IMR-90 (cell line): ENCODE results near the gene MT1G. TPM values are rescaled to one million over a fixed set of nuclear protein-coding genes. Genes with fewer than 3 reads are reported as not detected.

Experiments used
- ATAC-seq: fragments of 200-7000 bp; cut with Tn5 transposase; 2 replicates; pipeline ENCODE4 v1.9.1; 2020; ENCODE audit warnings: low read depth, mild to moderate bottlenecking, moderate library complexity
- BruUV-seq: library from RNA; stranded (reverse); fragments of 400-500 nt; replicated peaks from 2 replicates; lab custom pipeline; 2021; lab: Mats Ljungman, UMichigan
- CTCF ChIA-PET: fragments of 300-600 bp; formaldehyde crosslinking; extraction: SDS; loops from one replicate; lab custom pipeline; 2021; ENCODE audit warnings: antibody characterized with exemption; lab: Yijun Ruan, JAX
- POLR2A ChIA-PET: fragments of 300-600 bp; sonication (Branson Sonifier 250); formaldehyde crosslinking; loops from one replicate; lab custom pipeline; 2022; ENCODE audit warnings: antibody characterized with exemption; ENCODE audit not compliant: unreplicated experiment; lab: Charles Lee
- DNase-seq: peaks from one replicate; pipeline ENCODE4 v3.0.0; 2013
- H2AFZ ChIP-seq: replicated peaks from 2 replicates; pipeline ENCODE3; 2013; ENCODE audit warnings: low read length, mild to moderate bottlenecking; ENCODE audit not compliant: poor library complexity
- H2AK5ac ChIP-seq: 2 replicates; pipeline ENCODE4 v1.6.1; 2013; ENCODE audit warnings: low read depth, low read length, inconsistent platforms
- H2AK9ac ChIP-seq: replicated peaks from 2 replicates; pipeline ENCODE3; 2013; ENCODE audit warnings: mild to moderate bottlenecking, low read depth, low read length, moderate library complexity; ENCODE audit not compliant: poor library complexity
- H2BK120ac ChIP-seq: 2 replicates; pipeline ENCODE4 v1.6.1; 2013; ENCODE audit warnings: low read depth, low read length, inconsistent platforms
- H2BK15ac ChIP-seq: 3 replicates; pipeline ENCODE4 v1.6.1; 2013; ENCODE audit warnings: low read depth, low read length, inconsistent platforms
- H2BK20ac ChIP-seq: 2 replicates; pipeline ENCODE4 v1.6.1; 2013; ENCODE audit warnings: low read depth, mild to moderate bottlenecking, inconsistent platforms, low read length, moderate library complexity
- H2BK5ac ChIP-seq: 2 replicates; pipeline ENCODE4 v1.6.1; 2013; ENCODE audit warnings: mild to moderate bottlenecking, low read depth, low read length, inconsistent platforms; ENCODE audit not compliant: poor library complexity, severe bottlenecking
- H3K14ac ChIP-seq: replicated peaks from 2 replicates; pipeline ENCODE4 v1.6.1; 2013; ENCODE audit warnings: low read depth, low read length, inconsistent platforms
- H3K18ac ChIP-seq: 2 replicates; pipeline ENCODE4 v1.6.1; 2013; ENCODE audit warnings: low read depth, low read length, control low read depth
- H3K23ac ChIP-seq: 2 replicates; pipeline ENCODE4 v1.6.1; 2013; ENCODE audit warnings: low read depth, low read length, inconsistent platforms
- H3K27ac ChIP-seq: 2 replicates; pipeline ENCODE4 v1.5.1; 2013; ENCODE audit warnings: mild to moderate bottlenecking, control low read depth, low read length; ENCODE audit not compliant: insufficient read depth
- H3K27me3 ChIP-seq: 2 replicates; pipeline ENCODE4 v1.6.1; 2013; ENCODE audit warnings: low read length; ENCODE audit not compliant: control insufficient read depth, insufficient read depth
- H3K36me3 ChIP-seq: 2 replicates; pipeline ENCODE4 v1.6.1; 2013; ENCODE audit warnings: low read length, mixed read lengths; ENCODE audit not compliant: control insufficient read depth, insufficient read depth
- H3K4ac ChIP-seq: 2 replicates; pipeline ENCODE4 v1.6.1; 2013; ENCODE audit warnings: low read depth, low read length, inconsistent platforms
- H3K4me1 ChIP-seq: 2 replicates; pipeline ENCODE4 v1.6.1; 2013; ENCODE audit warnings: low read length, mixed read lengths; ENCODE audit not compliant: control insufficient read depth, insufficient read depth
- H3K4me2 ChIP-seq: 2 replicates; pipeline ENCODE4 v1.6.1; 2013; ENCODE audit warnings: low read depth, mild to moderate bottlenecking, control low read depth, low read length, moderate library complexity
- H3K4me3 ChIP-seq: 2 replicates; pipeline ENCODE4 v1.5.1; 2013; ENCODE audit warnings: low read depth, mild to moderate bottlenecking, control low read depth, low read length, moderate library complexity; ENCODE audit not compliant: insufficient read depth
- H3K56ac ChIP-seq: 2 replicates; pipeline ENCODE4 v1.6.1; 2013; ENCODE audit warnings: low read length, inconsistent platforms; ENCODE audit not compliant: insufficient read depth; ENCODE audit errors: extremely low read depth
- H3K79me1 ChIP-seq, 2 experiments: 2 replicates each; pipeline ENCODE4 v1.6.1; 2013; ENCODE audit warnings: low read length in 2 of 2, inconsistent platforms in 1 of 2, low read depth in 1 of 2
- H3K9ac ChIP-seq: 2 replicates; pipeline ENCODE4 v1.6.1; 2013; ENCODE audit warnings: low read depth, low read length, control low read depth
- H3K9me1 ChIP-seq: 2 replicates; pipeline ENCODE4 v1.6.1; 2013; ENCODE audit warnings: low read length, inconsistent platforms; ENCODE audit not compliant: insufficient read depth
- H3K9me3 ChIP-seq: 2 replicates; pipeline ENCODE4 v1.6.1; 2013; ENCODE audit warnings: low read length; ENCODE audit not compliant: control insufficient read depth, insufficient read depth
- H4K20me1 ChIP-seq: 2 replicates; pipeline ENCODE4 v1.6.1; 2013; ENCODE audit warnings: low read length, inconsistent platforms; ENCODE audit not compliant: insufficient read depth
- H4K5ac ChIP-seq: 2 replicates; pipeline ENCODE4 v1.6.1; 2013; ENCODE audit warnings: mild to moderate bottlenecking, low read depth, low read length, control low read depth
- H4K8ac ChIP-seq, 2 experiments: 2 replicates each; pipeline ENCODE4 v1.6.1; 2013; ENCODE audit warnings: low read depth in 2 of 2, low read length in 2 of 2, control low read depth in 1 of 2, inconsistent platforms in 1 of 2
- H4K91ac ChIP-seq: 2 replicates; pipeline ENCODE4 v1.6.1; 2013; ENCODE audit warnings: low read depth, low read length, inconsistent platforms; ENCODE audit not compliant: insufficient read depth
- BHLHE40 ChIP-seq: fragments of 150-350 bp; IDR thresholded peaks from 2 replicates; pipeline ENCODE4 v1.6.1; 2016; ENCODE audit warnings: mild to moderate bottlenecking, low read depth, low read length
- CEBPB ChIP-seq: IDR thresholded peaks from 2 replicates; pipeline ENCODE4 v1.6.1; 2012; ENCODE audit warnings: low read depth, low read length, improper control_type of control experiment
- CHD1 ChIP-seq: IDR thresholded peaks from 2 replicates; pipeline ENCODE4 v1.6.1; 2012; ENCODE audit warnings: low read depth, low read length, improper control_type of control experiment
- CTCF ChIP-seq: conservative IDR thresholded peaks from 2 replicates; pipeline ENCODE4 v1.5.1; 2012; ENCODE audit warnings: mild to moderate bottlenecking, low read depth, low read length, improper control_type of control experiment
- FOS ChIP-seq: fragments of 150-350 bp; IDR thresholded peaks from 2 replicates; pipeline ENCODE4 v1.6.1; 2016; ENCODE audit warnings: low read depth, low read length
- MAFK ChIP-seq: IDR thresholded peaks from 2 replicates; pipeline ENCODE4 v1.6.1; 2012; ENCODE audit warnings: low read depth, low read length, improper control_type of control experiment
- MAZ ChIP-seq: IDR thresholded peaks from 2 replicates; pipeline ENCODE4 v1.6.1; 2012; ENCODE audit warnings: low read depth, mild to moderate bottlenecking, low read length, improper control_type of control experiment, moderate library complexity, borderline replicate concordance
- MXI1 ChIP-seq: IDR thresholded peaks from 2 replicates; pipeline ENCODE4 v1.6.1; 2012; ENCODE audit warnings: low read depth, mild to moderate bottlenecking, low read length, moderate library complexity, borderline replicate concordance
- NFE2L2 ChIP-seq: fragments of 150-350 bp; IDR thresholded peaks from 2 replicates; pipeline ENCODE4 v1.6.1; 2016; ENCODE audit warnings: low read depth, mild to moderate bottlenecking, low read length
- POLR2A ChIP-seq: IDR thresholded peaks from 2 replicates; pipeline ENCODE4 v1.6.1; 2012; ENCODE audit warnings: mild to moderate bottlenecking, low read depth, low read length
- RAD21 ChIP-seq: IDR thresholded peaks from 2 replicates; pipeline ENCODE4 v1.6.1; 2012; ENCODE audit warnings: low read length, improper control_type of control experiment
- RCOR1 ChIP-seq: IDR thresholded peaks from 2 replicates; pipeline ENCODE4 v1.6.1; 2012; ENCODE audit warnings: mild to moderate bottlenecking, low read length, improper control_type of control experiment; ENCODE audit not compliant: insufficient replicate concordance
- RFX5 ChIP-seq: IDR thresholded peaks from 2 replicates; pipeline ENCODE4 v1.8.0; 2012; ENCODE audit warnings: low read depth, mild to moderate bottlenecking, low read length, moderate library complexity
- SMC3 ChIP-seq: fragments of 150-350 bp; IDR thresholded peaks from 2 replicates; pipeline ENCODE4 v1.6.1; 2016; ENCODE audit warnings: low read depth, mild to moderate bottlenecking, antibody characterized with exemption, low read length, moderate library complexity
- WGBS, 2 experiments: methylation state at CpG; one replicate each; pipeline versions ENCODE4 v1.1.5 to v1.1.7; 2013; ENCODE audit warnings: missing lambda C conversion rate in 2 of 2; ENCODE audit not compliant: insufficient read length in 1 of 2; ENCODE audit errors: extremely low coverage in 2 of 2; 5-methylcytosine and 5-hydroxymethylcytosine counted together
- dilution Hi-C: fragments of 300-500 bp; cut with HindIII; formaldehyde crosslinking; loops from one replicate; pipeline ENCODE4 v1.14.3; 2018; ENCODE audit warnings: low sequenced_read_pairs; ENCODE audit not compliant: unreplicated experiment
- in situ Hi-C: fragments of 300-500 bp; cut with MboI; formaldehyde crosslinking; loops from 3 replicates; pipeline ENCODE4 v1.14.3; 2019; ENCODE audit warnings: low sequenced_read_pairs, inconsistent platforms, mixed read lengths
- intact Hi-C: fragments of 100-400 bp; cut with micrococcal nuclease; formaldehyde crosslinking; loops from 2 replicates; pipeline ENCODE4 v1.10.0; 2022
- polyA plus RNA-seq, 3 experiments: library from polyadenylated mRNA; depleted of rRNA; stranded (reverse); fragments of >200 nt; gene quantifications; 2 replicates each; pipeline ENCODE4 v1.2.3, GENCODE V29; 2012; ENCODE audit warnings: low replicate concordance in 1 of 3
- total RNA-seq: library from RNA; depleted of rRNA; stranded (reverse); fragments of >200 nt; gene quantifications from 2 replicates; pipeline ENCODE4 v1.2.3, GENCODE V29; 2012
- TF ChIP-seq, protein P1 (sequence below): fragments of 150-350 bp; IDR thresholded peaks from 2 replicates; pipeline ENCODE4 v1.6.1; 2016; ENCODE audit warnings: low read depth, mild to moderate bottlenecking, low read length, moderate library complexity, borderline replicate concordance
- TF ChIP-seq, protein P2 (sequence below): fragments of 150-350 bp; IDR thresholded peaks from 2 replicates; pipeline ENCODE4 v1.6.1; 2017; ENCODE audit warnings: mild to moderate bottlenecking, antibody characterized with exemption, low read length, low read depth

Gene MT1G
- total and polyA plus RNA-seq, 2 of the 4 experiments (the other 2 are of a cell fraction): 0.48 TPM; not detected in 1

DNA sequence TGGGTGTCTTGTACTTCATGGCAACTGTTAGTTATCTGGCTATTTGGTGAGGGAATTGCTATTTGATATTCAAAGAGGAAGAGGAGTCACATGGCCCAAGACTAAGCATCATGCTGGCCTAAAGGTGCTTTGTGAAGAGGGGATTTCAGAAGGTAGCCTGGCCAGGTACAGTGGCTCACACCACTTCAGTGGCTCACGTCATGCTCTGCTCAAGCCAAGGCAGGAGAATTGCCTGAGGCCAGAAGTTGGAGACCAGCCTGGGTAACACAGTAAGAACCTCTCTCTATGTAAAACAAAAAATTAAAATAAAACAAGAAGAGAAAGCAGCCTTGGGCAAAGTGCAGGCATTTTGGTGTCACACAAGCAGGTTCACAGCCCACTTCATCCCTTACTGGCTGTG is 22.6 kb downstream of the MT1G start:
- DNase-seq (no peak), ATAC-seq (no peak)
- no CpG with 5 or more reads among the region's 1 CpG for WGBS, 2 experiments
- Histone ChIP-seq H3K18ac (no peak overlapping the region), H3K27me3 (peaks cover 88% of the 10 kb centered on the region), H3K4me2 (no peak overlapping the region), H3K4ac (no peak overlapping the region), H2BK120ac (no peak overlapping the region), H2AFZ (no peak overlapping the region), H3K14ac (no peak overlapping the region), H2BK15ac (no peak overlapping the region), H4K91ac (no peak overlapping the region), H3K27ac (no peak overlapping the region), H3K9me3 (0 out of 2 replicates have a peak, but pooled peaks cover 2% of the 10 kb centered on the region), H2AK9ac (no peak overlapping the region), H3K23ac (no peak overlapping the region), H3K9me1 (0 out of 2 replicates have a peak, but pooled peaks cover 3% of the 10 kb centered on the region), H3K79me1 (no peaks in the 10 kb centered on the region), H2BK20ac (no peak overlapping the region), H3K36me3 (no peaks in the 10 kb centered on the region), H4K5ac (no peak overlapping the region), H3K4me3 (no peak overlapping the region), H4K20me1 (no peaks in the 10 kb centered on the region; the same call in 1 of the 2 replicates), H3K56ac (no peak overlapping the region), H4K8ac (no peak overlapping the region), H2AK5ac (no peak overlapping the region), H3K9ac (no peak overlapping the region), H2BK5ac (no peak overlapping the region), H3K4me1 (no peaks in the 10 kb centered on the region)
- dilution Hi-C loops (no loop called here), in situ Hi-C loops (no loop called here), intact Hi-C loops (no loop called here)
- TF ChIP-seq MXI1: no peak
- TF ChIP-seq MAZ: no peak
- no peak for TF ChIP-seq RCOR1
- TF ChIP-seq, protein P1, sequence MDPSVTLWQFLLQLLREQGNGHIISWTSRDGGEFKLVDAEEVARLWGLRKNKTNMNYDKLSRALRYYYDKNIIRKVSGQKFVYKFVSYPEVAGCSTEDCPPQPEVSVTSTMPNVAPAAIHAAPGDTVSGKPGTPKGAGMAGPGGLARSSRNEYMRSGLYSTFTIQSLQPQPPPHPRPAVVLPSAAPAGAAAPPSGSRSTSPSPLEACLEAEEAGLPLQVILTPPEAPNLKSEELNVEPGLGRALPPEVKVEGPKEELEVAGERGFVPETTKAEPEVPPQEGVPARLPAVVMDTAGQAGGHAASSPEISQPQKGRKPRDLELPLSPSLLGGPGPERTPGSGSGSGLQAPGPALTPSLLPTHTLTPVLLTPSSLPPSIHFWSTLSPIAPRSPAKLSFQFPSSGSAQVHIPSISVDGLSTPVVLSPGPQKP: no peak
- TF ChIP-seq RAD21: no peak
- TF ChIP-seq SMC3: no peak
- no peak for TF ChIP-seq FOS
- no peak for TF ChIP-seq BHLHE40
- no peak for TF ChIP-seq CTCF
- no peak for TF ChIP-seq CHD1
- TF ChIP-seq, protein P2, sequence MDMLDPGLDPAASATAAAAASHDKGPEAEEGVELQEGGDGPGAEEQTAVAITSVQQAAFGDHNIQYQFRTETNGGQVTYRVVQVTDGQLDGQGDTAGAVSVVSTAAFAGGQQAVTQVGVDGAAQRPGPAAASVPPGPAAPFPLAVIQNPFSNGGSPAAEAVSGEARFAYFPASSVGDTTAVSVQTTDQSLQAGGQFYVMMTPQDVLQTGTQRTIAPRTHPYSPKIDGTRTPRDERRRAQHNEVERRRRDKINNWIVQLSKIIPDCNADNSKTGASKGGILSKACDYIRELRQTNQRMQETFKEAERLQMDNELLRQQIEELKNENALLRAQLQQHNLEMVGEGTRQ: no peak
- no peak for TF ChIP-seq RFX5
- TF ChIP-seq NFE2L2: no peak
- TF ChIP-seq CEBPB: no peak
- no peak for TF ChIP-seq MAFK
- no peak for TF ChIP-seq POLR2A
- no TSS peak for BruUV-seq
- CTCF ChIA-PET: no interaction called here
- POLR2A ChIA-PET: no interaction called here
